HepG2 (cell line): ENCODE data around the gene LRRC4. TPM values are rescaled to one million over a fixed set of nuclear protein-coding genes. Genes with fewer than 3 reads are reported as not detected.

ENCODE experiments used
- ATAC-seq: fragments of 200-7000 bp; cut with Tn5 transposase; 3 replicates; pipeline ENCODE4 v1.9.1; 2020; ENCODE audit warnings: mild to moderate bottlenecking, moderate library complexity
- BruUV-seq: library from RNA; stranded (reverse); fragments of 400-500 nt; replicated peaks from 2 replicates; lab custom pipeline; 2021; lab: Mats Ljungman, UMichigan
- CTCF ChIA-PET: fragments of 300-600 bp; formaldehyde crosslinking; extraction: SDS; loops from one replicate; lab custom pipeline; 2021; ENCODE audit warnings: low total read pairs, inconsistent platforms, low intra/inter-chr PET ratio; lab: Yijun Ruan, JAX
- POLR2A ChIA-PET: fragments of 350-600 bp; sonication (Branson Sonifier 250); formaldehyde crosslinking; loops from one replicate; lab custom pipeline; 2020; ENCODE audit warnings: antibody characterized with exemption, inconsistent platforms; lab: Yijun Ruan, JAX
- DNase-seq: peaks from one replicate; pipeline ENCODE4 v3.0.0-alpha.2; 2015; ENCODE audit warnings: low spot score
- FAIRE-seq: peaks from 3 replicates; lab custom pipeline; 2011; peaks lifted over from hg19 to GRCh38; lab: Jason Lieb, UNC
- H2AFZ ChIP-seq: one replicate; pipeline ENCODE4 v1.6.1; 2011; ENCODE audit warnings: low read length, inconsistent platforms
- H3K27ac ChIP-seq: fragments of 300-600 bp; 3 replicates; pipeline ENCODE4 v1.8.0; 2011; ENCODE audit warnings: mixed run types, mild to moderate bottlenecking, mixed read lengths, low read length, inconsistent platforms; ENCODE audit not compliant: insufficient read depth; ENCODE audit errors: extremely low read length
- H3K27me3 ChIP-seq, 2 experiments: fragments of 200-600 bp in 1 of 2; 2 replicates in 1 of 2; 3 replicates in 1 of 2; pipeline versions ENCODE4 v1.6.0 to v1.8.0; 2011; ENCODE audit warnings: low read length in 2 of 2, mild to moderate bottlenecking in 2 of 2, moderate library complexity in 2 of 2, inconsistent platforms in 1 of 2; ENCODE audit not compliant: insufficient read depth in 2 of 2, control insufficient read depth in 1 of 2
- H3K36me3 ChIP-seq, 2 experiments: fragments of 200-600 bp in 1 of 2; replicated peaks in 1 of 2; 2 replicates in 1 of 2; 3 replicates in 1 of 2; pipeline versions ENCODE4 v1.5.1 to v1.8.0; 2011; ENCODE audit warnings: low read length in 2 of 2, inconsistent platforms in 1 of 2; ENCODE audit not compliant: insufficient read depth in 2 of 2, control insufficient read depth in 1 of 2
- H3K4me1 ChIP-seq: 2 replicates; pipeline ENCODE4 v1.5.1; 2012; ENCODE audit warnings: low read length, inconsistent platforms; ENCODE audit not compliant: insufficient read depth
- H3K4me2 ChIP-seq: 2 replicates; pipeline ENCODE4 v1.6.0; 2011; ENCODE audit warnings: low read depth, low read length, inconsistent platforms
- H3K4me3 ChIP-seq, 3 experiments: fragments of 200-600 bp in 1 of 3; sonication (generic), shearing (Covaris generic) in 1 of 3; replicated peaks in 1 of 3; 2 replicates each; pipeline ENCODE4 v1.5.1; 2011 to 2016; ENCODE audit warnings: low read length in 3 of 3, inconsistent platforms in 2 of 3, low read depth in 2 of 3, mild to moderate bottlenecking in 2 of 3, control low read depth in 1 of 3, mixed read lengths in 1 of 3; ENCODE audit not compliant: insufficient read depth in 1 of 3
- H3K79me2 ChIP-seq: one replicate; pipeline ENCODE4 v1.6.1; 2011; ENCODE audit warnings: low read length, inconsistent platforms; ENCODE audit not compliant: insufficient read depth
- H3K9ac ChIP-seq: 2 replicates; pipeline ENCODE4 v1.6.0; 2011; ENCODE audit warnings: mild to moderate bottlenecking, low read depth, low read length, inconsistent platforms; ENCODE audit not compliant: insufficient read depth
- H3K9me3 ChIP-seq: 2 replicates; pipeline ENCODE4 v1.5.1; 2012; ENCODE audit warnings: mild to moderate bottlenecking, low read length
- H4K20me1 ChIP-seq: 2 replicates; pipeline ENCODE4 v1.6.0; 2011; ENCODE audit warnings: inconsistent platforms, mild to moderate bottlenecking, low read length, moderate library complexity; ENCODE audit not compliant: insufficient read depth
- BCL6 ChIP-seq: IDR thresholded peaks from 2 replicates; pipeline ENCODE4 v1.6.1; 2016; ENCODE audit warnings: missing genetic modification reagents, missing compliant biosample characterization
- EEA1 ChIP-seq: sonication (generic); formaldehyde crosslinking; IDR thresholded peaks from 2 replicates; pipeline ENCODE4 v1.5.1; 2020; ENCODE audit warnings: mild to moderate bottlenecking, missing genetic modification reagents, borderline replicate concordance
- GABPA ChIP-seq, 2 experiments: IDR thresholded peaks; 2 replicates each; pipeline ENCODE4 v1.6.1; 2011 to 2016; ENCODE audit warnings: low read depth in 2 of 2, low read length in 1 of 2, missing biosample characterization in 1 of 2, missing genetic modification characterization in 1 of 2
- MED13 ChIP-seq: sonication (generic); formaldehyde crosslinking; IDR thresholded peaks from 2 replicates; pipeline ENCODE4 v1.5.0; 2020; ENCODE audit warnings: missing genetic modification reagents
- NCOA1 ChIP-seq: sonication (generic); formaldehyde crosslinking; IDR thresholded peaks from 2 replicates; pipeline ENCODE4 v1.9.0; 2021; ENCODE audit warnings: missing genetic modification reagents
- RBAK ChIP-seq: sonication (generic); formaldehyde crosslinking; IDR thresholded peaks from 2 replicates; pipeline ENCODE4 v1.5.1; 2020; ENCODE audit warnings: mild to moderate bottlenecking, missing genetic modification reagents
- SATB2 ChIP-seq: sonication (generic); formaldehyde crosslinking; IDR thresholded peaks from 2 replicates; pipeline ENCODE4 v1.5.0; 2020; ENCODE audit warnings: missing genetic modification reagents
- SP1 ChIP-seq, 2 experiments: fragments of 450-650 bp in 1 of 2; sonication (generic) in 1 of 2; formaldehyde crosslinking in 1 of 2; IDR thresholded peaks; 2 replicates each; pipeline versions ENCODE4 v1.4.0 to v1.6.1; 2016 to 2020; ENCODE audit warnings: missing genetic modification reagents in 1 of 2
- SRSF9 ChIP-seq: fragments of 200-400 bp; formaldehyde crosslinking; IDR thresholded peaks from 2 replicates; pipeline ENCODE4 v1.6.1; 2018; ENCODE audit warnings: borderline replicate concordance, mild to moderate bottlenecking, low read depth, low read length; ENCODE audit not compliant: insufficient read depth, poor library complexity, severe bottlenecking
- ZBTB8A ChIP-seq: sonication (generic); formaldehyde crosslinking; IDR thresholded peaks from 2 replicates; pipeline ENCODE4 v1.4.0; 2020; ENCODE audit warnings: mild to moderate bottlenecking, low read depth, missing genetic modification reagents, borderline replicate concordance
- ZFX ChIP-seq: sonication (generic); formaldehyde crosslinking; IDR thresholded peaks from 2 replicates; pipeline ENCODE4 v1.4.0; 2020; ENCODE audit warnings: mild to moderate bottlenecking, low read depth, missing genetic modification reagents, moderate library complexity
- ZNF12 ChIP-seq: sonication (generic); formaldehyde crosslinking; IDR thresholded peaks from 2 replicates; pipeline ENCODE4 v1.5.0; 2020; ENCODE audit warnings: missing genetic modification reagents
- ZNF136 ChIP-seq: sonication (generic); formaldehyde crosslinking; IDR thresholded peaks from 2 replicates; pipeline ENCODE4 v1.8.1; 2022; ENCODE audit warnings: low read depth, mild to moderate bottlenecking, moderate library complexity, missing genetic modification reagents
- ZNF225 ChIP-seq: sonication (generic); formaldehyde crosslinking; IDR thresholded peaks from 2 replicates; pipeline ENCODE4 v1.4.0; 2020; ENCODE audit warnings: mild to moderate bottlenecking, missing genetic modification reagents
- ZNF652 ChIP-seq: IDR thresholded peaks from 2 replicates; pipeline ENCODE4 v1.6.1; 2016; ENCODE audit warnings: low read depth, borderline replicate concordance
- WGBS: methylation state at CpG from one replicate; pipeline ENCODE4 v1.1.6; 2017; ENCODE audit warnings: low lambda C conversion rate; 5-methylcytosine and 5-hydroxymethylcytosine counted together
- in situ Hi-C: cut with HindIII; loops from 2 replicates; pipeline ENCODE4 v1.10.0; 2017; ENCODE audit warnings: low pct_unique_long_range_greater_than_20kb; ENCODE audit not compliant: extremely low pct_ligation_motif_present
- intact Hi-C: fragments of 100-400 bp; cut with micrococcal nuclease; formaldehyde crosslinking; loops from one replicate; pipeline ENCODE4 v1.10.0; 2022; ENCODE audit not compliant: unreplicated experiment
- polyA plus RNA-seq, 8 experiments: library from polyadenylated mRNA; depleted of rRNA in 3 of 8; stranded (reverse) in 7 of 8; unstranded in 1 of 8; fragments of >200 nt; fragmentation: Illumina TruSeq in 4 of 8; extraction: Trizol in 4 of 8; gene quantifications; 2 replicates each; pipeline versions ENCODE4 v1.2.1 to v1.2.3, GENCODE V29; 2011 to 2016; ENCODE audit warnings: low read depth in 4 of 8, missing spikeins in 1 of 8, mixed read lengths in 1 of 8; ENCODE audit not compliant: insufficient read depth in 1 of 8
- total RNA-seq, 5 experiments: library from RNA; depleted of rRNA; stranded (reverse); fragments of >200 nt; fragmentation: Illumina TruSeq; extraction: Trizol; gene quantifications; 2 replicates each; pipeline ENCODE4 v1.2.3, GENCODE V29; 2016; ENCODE audit warnings: low read depth in 1 of 5
- TF ChIP-seq, protein P1 (sequence below): sonication (generic); formaldehyde crosslinking; IDR thresholded peaks from 2 replicates; pipeline ENCODE4 v1.4.0; 2020; ENCODE audit warnings: missing genetic modification reagents
- TF ChIP-seq, protein P2 (sequence below): sonication (generic); formaldehyde crosslinking; IDR thresholded peaks from 2 replicates; pipeline ENCODE4 v1.8.0; 2022; ENCODE audit warnings: mild to moderate bottlenecking, missing genetic modification reagents; ENCODE audit not compliant: insufficient replicate concordance
- TF ChIP-seq, protein P3 (sequence below): sonication (generic); formaldehyde crosslinking; IDR thresholded peaks from 2 replicates; pipeline ENCODE4 v1.4.0; 2020; ENCODE audit warnings: mild to moderate bottlenecking, missing genetic modification reagents
- TF ChIP-seq, protein P4 (sequence below): sonication (generic); formaldehyde crosslinking; IDR thresholded peaks from 2 replicates; pipeline ENCODE4 v1.4.0; 2020; ENCODE audit warnings: missing genetic modification reagents
- TF ChIP-seq, protein P5 (sequence below): sonication (generic); formaldehyde crosslinking; conservative IDR thresholded peaks from 2 replicates; pipeline ENCODE4 v1.4.0; 2020; ENCODE audit warnings: missing genetic modification reagents

The LRRC4 gene
- total and polyA plus RNA-seq, 2 of the 13 experiments (the other 11 are each of a cell fraction or from before 2014, with no cell fraction given), result not detected

DNA sequence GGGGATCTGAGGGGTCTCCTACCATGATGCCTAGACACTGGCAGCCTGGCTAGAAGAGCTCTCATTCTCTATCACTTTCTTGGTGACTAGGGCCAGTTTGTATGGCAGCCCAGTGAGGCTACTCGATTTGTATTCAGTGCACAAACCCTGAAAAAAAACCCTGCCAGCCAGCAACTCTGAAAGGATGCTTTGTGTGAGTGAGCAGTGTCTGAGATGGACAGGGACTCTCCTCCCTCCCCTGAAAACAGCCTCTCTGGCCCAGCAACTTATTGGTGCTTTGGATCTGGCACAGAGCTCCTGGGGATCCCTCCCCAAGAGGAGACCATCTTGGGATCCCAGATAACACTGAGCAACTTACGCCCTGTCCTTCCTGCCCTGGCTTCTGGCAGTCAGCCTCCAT is 10.8 kb upstream of the LRRC4 start:
- POLR2A ChIA-PET, result no interaction called here

More for the DNA sequence above, 10.8 kb upstream of the LRRC4 start:
- WGBS, result 79% methylated on average over 2 of the region's 2 CpGs
- H3K4me1 ChIP-seq, result no peaks in the 10 kb centered on the region
- in situ Hi-C loops (no loop called here), intact Hi-C loops (no loop called here)
- no peaks in the 10 kb centered on the region for H3K9me3 ChIP-seq
- H4K20me1 ChIP-seq, result no peaks in the 10 kb centered on the region
- H3K9ac ChIP-seq, result no peak overlapping the region
- ATAC-seq (no peak), FAIRE-seq (no peak), DNase-seq (no peak)
- BruUV-seq, result no TSS peak
- H3K27me3 ChIP-seq, result no peaks in the 10 kb centered on the region
- H3K79me2 ChIP-seq, result no peaks in the 10 kb centered on the region
- no peak overlapping the region for H3K27ac ChIP-seq
- H2AFZ ChIP-seq, result no peak overlapping the region
- no peak for TF ChIP-seq MED13 (CRISPR knock-in tag)
- no peak for TF ChIP-seq ZNF12
- TF ChIP-seq, protein P1, sequence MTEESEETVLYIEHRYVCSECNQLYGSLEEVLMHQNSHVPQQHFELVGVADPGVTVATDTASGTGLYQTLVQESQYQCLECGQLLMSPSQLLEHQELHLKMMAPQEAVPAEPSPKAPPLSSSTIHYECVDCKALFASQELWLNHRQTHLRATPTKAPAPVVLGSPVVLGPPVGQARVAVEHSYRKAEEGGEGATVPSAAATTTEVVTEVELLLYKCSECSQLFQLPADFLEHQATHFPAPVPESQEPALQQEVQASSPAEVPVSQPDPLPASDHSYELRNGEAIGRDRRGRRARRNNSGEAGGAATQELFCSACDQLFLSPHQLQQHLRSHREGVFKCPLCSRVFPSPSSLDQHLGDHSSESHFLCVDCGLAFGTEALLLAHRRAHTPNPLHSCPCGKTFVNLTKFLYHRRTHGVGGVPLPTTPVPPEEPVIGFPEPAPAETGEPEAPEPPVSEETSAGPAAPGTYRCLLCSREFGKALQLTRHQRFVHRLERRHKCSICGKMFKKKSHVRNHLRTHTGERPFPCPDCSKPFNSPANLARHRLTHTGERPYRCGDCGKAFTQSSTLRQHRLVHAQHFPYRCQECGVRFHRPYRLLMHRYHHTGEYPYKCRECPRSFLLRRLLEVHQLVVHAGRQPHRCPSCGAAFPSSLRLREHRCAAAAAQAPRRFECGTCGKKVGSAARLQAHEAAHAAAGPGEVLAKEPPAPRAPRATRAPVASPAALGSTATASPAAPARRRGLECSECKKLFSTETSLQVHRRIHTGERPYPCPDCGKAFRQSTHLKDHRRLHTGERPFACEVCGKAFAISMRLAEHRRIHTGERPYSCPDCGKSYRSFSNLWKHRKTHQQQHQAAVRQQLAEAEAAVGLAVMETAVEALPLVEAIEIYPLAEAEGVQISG (CRISPR knock-in tag), result no peak
- TF ChIP-seq RBAK (CRISPR knock-in tag), result no peak
- TF ChIP-seq GABPA (IDR thresholded peaks at IDR 0.05; ENCODE audit: low read depth, low read length), result no peak
- TF ChIP-seq GABPA (CRISPR knock-in tag; IDR thresholded peaks at IDR 0.05; ENCODE audit: low read depth), result no peak
- TF ChIP-seq, protein P2, sequence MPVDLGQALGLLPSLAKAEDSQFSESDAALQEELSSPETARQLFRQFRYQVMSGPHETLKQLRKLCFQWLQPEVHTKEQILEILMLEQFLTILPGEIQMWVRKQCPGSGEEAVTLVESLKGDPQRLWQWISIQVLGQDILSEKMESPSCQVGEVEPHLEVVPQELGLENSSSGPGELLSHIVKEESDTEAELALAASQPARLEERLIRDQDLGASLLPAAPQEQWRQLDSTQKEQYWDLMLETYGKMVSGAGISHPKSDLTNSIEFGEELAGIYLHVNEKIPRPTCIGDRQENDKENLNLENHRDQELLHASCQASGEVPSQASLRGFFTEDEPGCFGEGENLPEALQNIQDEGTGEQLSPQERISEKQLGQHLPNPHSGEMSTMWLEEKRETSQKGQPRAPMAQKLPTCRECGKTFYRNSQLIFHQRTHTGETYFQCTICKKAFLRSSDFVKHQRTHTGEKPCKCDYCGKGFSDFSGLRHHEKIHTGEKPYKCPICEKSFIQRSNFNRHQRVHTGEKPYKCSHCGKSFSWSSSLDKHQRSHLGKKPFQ, result no peak
- no peak for TF ChIP-seq SRSF9
- TF ChIP-seq, protein P3, sequence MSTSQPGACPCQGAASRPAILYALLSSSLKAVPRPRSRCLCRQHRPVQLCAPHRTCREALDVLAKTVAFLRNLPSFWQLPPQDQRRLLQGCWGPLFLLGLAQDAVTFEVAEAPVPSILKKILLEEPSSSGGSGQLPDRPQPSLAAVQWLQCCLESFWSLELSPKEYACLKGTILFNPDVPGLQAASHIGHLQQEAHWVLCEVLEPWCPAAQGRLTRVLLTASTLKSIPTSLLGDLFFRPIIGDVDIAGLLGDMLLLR, result no peak
- TF ChIP-seq ZBTB8A (CRISPR knock-in tag), result no peak
- no peak for TF ChIP-seq SP1 (IDR thresholded peaks at IDR 0.05)
- no peak for TF ChIP-seq SP1 (CRISPR knock-in tag; IDR thresholded peaks at IDR 0.05)
- no peak for TF ChIP-seq ZFX (CRISPR knock-in tag)
- TF ChIP-seq BCL6, result no peak
- TF ChIP-seq EEA1 (CRISPR knock-in tag), result no peak
- TF ChIP-seq ZNF652 (CRISPR knock-in tag), result no peak
- no peak for TF ChIP-seq ZNF136 (CRISPR knock-in tag)
- TF ChIP-seq, protein P4, sequence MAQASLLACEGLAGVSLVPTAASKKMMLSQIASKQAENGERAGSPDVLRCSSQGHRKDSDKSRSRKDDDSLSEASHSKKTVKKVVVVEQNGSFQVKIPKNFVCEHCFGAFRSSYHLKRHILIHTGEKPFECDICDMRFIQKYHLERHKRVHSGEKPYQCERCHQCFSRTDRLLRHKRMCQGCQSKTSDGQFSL (CRISPR knock-in tag), result no peak
- no peak for TF ChIP-seq SATB2 (CRISPR knock-in tag)
- TF ChIP-seq, protein P5, sequence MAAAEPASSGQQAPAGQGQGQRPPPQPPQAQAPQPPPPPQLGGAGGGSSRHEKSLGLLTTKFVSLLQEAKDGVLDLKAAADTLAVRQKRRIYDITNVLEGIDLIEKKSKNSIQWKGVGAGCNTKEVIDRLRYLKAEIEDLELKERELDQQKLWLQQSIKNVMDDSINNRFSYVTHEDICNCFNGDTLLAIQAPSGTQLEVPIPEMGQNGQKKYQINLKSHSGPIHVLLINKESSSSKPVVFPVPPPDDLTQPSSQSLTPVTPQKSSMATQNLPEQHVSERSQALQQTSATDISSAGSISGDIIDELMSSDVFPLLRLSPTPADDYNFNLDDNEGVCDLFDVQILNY (CRISPR knock-in tag), result no peak
- TF ChIP-seq NCOA1 (CRISPR knock-in tag), result no peak
- TF ChIP-seq ZNF225, result no peak
- TF ChIP-seq, all 625 proteins: peak for 0
- no peak overlapping the region for H3K4me3 ChIP-seq
- CTCF ChIA-PET, result no interaction called here
- H3K4me2 ChIP-seq, result no peak overlapping the region
- H3K36me3 ChIP-seq, result peaks cover 12 to 36% of the 10 kb centered on the region in 2 experiments
